Sigmoid colon (tissue), 7 donors: ENCODE results near the gene DCDC2C. TPM values are rescaled to one million over a fixed set of nuclear protein-coding genes. Genes with fewer than 3 reads are reported as not detected.

Experiments used
- DNase-seq: peaks from one replicate; pipeline ENCODE4 v3.0.0-alpha.2; 2019
- H3K27ac ChIP-seq, 4 donors: fragments of 200-600 bp; sonication (generic); one replicate each; pipeline ENCODE4 v1.5.1; 2016 to 2019; ENCODE audit warnings: mild to moderate bottlenecking in 1 of 4
- H3K27me3 ChIP-seq, 3 donors: fragments of 200-600 bp; sonication (generic); one replicate each; pipeline ENCODE4 v1.5.1; 2019; ENCODE audit warnings: mild to moderate bottlenecking in 1 of 3
- H3K36me3 ChIP-seq, 4 donors: fragments of 200-600 bp; sonication (generic); one replicate each; pipeline ENCODE4 v1.5.1; 2016 to 2019
- H3K4me1 ChIP-seq, 4 donors: fragments of 200-600 bp; sonication (generic); one replicate each; pipeline ENCODE4 v1.5.1; 2017 to 2019
- H3K4me3 ChIP-seq, 4 donors: fragments of 200-600 bp; sonication (generic); one replicate each; pipeline ENCODE4 v1.5.1; 2017 to 2019; ENCODE audit warnings: mild to moderate bottlenecking in 2 of 4, moderate library complexity in 1 of 4
- H3K9me3 ChIP-seq, 4 donors: fragments of 200-600 bp in 3 of 4; sonication (generic) in 3 of 4; one replicate each; pipeline versions ENCODE4 v1.5.1 to v1.6.1; 2013 to 2019
- CTCF ChIP-seq, 4 experiments: fragments of 450-650 bp in 3 of 4; fragments of 200-600 bp in 1 of 4; IDR thresholded peaks; one replicate each; pipeline ENCODE4 v1.5.1; 2016 to 2019; ENCODE audit warnings: antibody characterized with exemption in 4 of 4, mild to moderate bottlenecking in 3 of 4, moderate library complexity in 2 of 4
- EP300 ChIP-seq, 4 donors: sonication (generic); formaldehyde crosslinking; IDR thresholded peaks; one replicate each; pipeline ENCODE4 v1.6.1; 2017; ENCODE audit warnings: antibody characterized with exemption in 4 of 4
- POLR2A ChIP-seq, 2 donors: fragments of 450-650 bp; IDR thresholded peaks; one replicate each; pipeline ENCODE4 v1.6.1; 2016; ENCODE audit warnings: antibody characterized with exemption in 2 of 2, mild to moderate bottlenecking in 2 of 2, moderate library complexity in 2 of 2
- POLR2AphosphoS5 ChIP-seq, 4 donors: sonication (generic); formaldehyde crosslinking; IDR thresholded peaks; one replicate each; pipeline ENCODE4 v1.6.1; 2017; ENCODE audit warnings: antibody characterized with exemption in 4 of 4
- WGBS, 2 donors: extraction: QIAGEN DNeasy Blood & Tissue Kit; methylation state at CpG; one replicate each; pipeline ENCODE4 v1.1.7; 2013; 5-methylcytosine and 5-hydroxymethylcytosine counted together
- intact Hi-C: fragments of 100-400 bp; cut with DNase I; formaldehyde crosslinking; loops from one replicate; pipeline ENCODE4 v1.15.1; 2023
- polyA plus RNA-seq, 3 donors: library from polyadenylated mRNA; stranded (reverse); fragments of 200-250 nt; gene quantifications; one replicate each; pipeline ENCODE4 v1.2.3, GENCODE V29; 2013
- total RNA-seq, 4 donors: library from RNA; depleted of rRNA; stranded (reverse); fragments of >200 nt; gene quantifications; one replicate each; pipeline ENCODE4 v1.1.0, GENCODE V29; 2016
- donor health status: healthy with polysubstance abuse.
- donor health status: Bipolar disorder and iron deficiency.
- donor health status: healthy.

Gene DCDC2C
- total and polyA plus RNA-seq, 7 donors, result 0.33 TPM; not detected in 6

DNA sequence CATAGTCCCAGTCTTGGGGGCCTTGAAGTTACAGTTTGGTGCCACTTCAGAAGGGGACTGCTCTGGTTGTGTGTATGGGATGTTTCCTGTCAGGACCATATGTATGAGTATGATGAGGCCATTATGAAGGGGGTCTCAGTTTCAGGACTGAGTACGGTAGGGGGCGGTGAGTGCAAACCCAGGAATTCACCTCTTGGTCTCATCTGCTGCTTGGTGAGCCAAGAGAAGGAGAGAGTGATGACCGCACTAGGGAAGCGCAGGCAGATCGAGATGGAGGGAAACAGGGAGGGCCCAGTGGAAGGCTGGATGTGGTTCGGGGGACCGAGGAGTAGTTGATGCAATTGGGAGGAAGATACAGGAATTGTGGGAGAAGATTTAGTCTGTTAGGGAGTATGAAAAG lies 28.5 kb downstream of the DCDC2C start:
- no peak for DNase-seq
- intact Hi-C loops, result no loop called here
- TF ChIP-seq POLR2A (IDR thresholded peaks at IDR 0.05), result no peak
- no peak for TF ChIP-seq EP300 (IDR thresholded peaks at IDR 0.05)
- no peak for TF ChIP-seq POLR2AphosphoS5 (IDR thresholded peaks at IDR 0.05)
- no peak for TF ChIP-seq CTCF (IDR thresholded peaks at IDR 0.05)
- WGBS, 2 donors, result 93 to 94% methylated on average over 7 of the region's 7 CpGs
- Histone ChIP-seq H3K36me3 (no peaks in the 10 kb centered on the region), H3K4me1 (peaks cover 0 to 7% (median 0%) of the 10 kb centered on the region in 4 donors), H3K27ac (no peak overlapping the region), H3K4me3 (no peak overlapping the region), H3K27me3 (peaks cover 0 to 2% (median 0%) of the 10 kb centered on the region in 3 donors), H3K9me3 (no peaks in the 10 kb centered on the region)

DNA sequence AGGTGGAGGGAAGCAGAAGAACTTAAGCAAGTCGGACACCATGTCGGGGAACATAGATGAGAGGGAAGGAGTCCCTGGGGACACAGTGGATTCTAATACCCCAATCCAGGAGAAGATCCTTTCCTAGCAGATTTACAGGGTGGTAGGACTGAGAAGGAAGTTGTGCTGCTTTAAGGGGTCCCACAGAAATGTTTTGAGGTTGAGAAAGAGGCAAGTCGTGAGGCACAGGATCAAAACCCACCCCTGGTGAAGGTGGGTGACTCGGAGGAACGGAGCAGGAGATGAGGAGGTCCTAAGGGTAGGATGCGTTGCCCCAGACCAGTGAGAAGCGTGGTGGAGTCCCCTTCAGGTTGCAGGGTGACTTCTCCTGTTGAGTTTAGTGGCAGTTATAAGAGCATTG lies 32.7 kb downstream of the DCDC2C start:
- 80 to 89% methylated on average over 7 of the region's 7 CpGs for WGBS, 2 donors
- TF ChIP-seq POLR2AphosphoS5 (IDR thresholded peaks at IDR 0.05), result no peak
- TF ChIP-seq POLR2A (IDR thresholded peaks at IDR 0.05), result no peak
- no peak for TF ChIP-seq CTCF (IDR thresholded peaks at IDR 0.05)
- no peak for TF ChIP-seq EP300 (IDR thresholded peaks at IDR 0.05)

DNA sequence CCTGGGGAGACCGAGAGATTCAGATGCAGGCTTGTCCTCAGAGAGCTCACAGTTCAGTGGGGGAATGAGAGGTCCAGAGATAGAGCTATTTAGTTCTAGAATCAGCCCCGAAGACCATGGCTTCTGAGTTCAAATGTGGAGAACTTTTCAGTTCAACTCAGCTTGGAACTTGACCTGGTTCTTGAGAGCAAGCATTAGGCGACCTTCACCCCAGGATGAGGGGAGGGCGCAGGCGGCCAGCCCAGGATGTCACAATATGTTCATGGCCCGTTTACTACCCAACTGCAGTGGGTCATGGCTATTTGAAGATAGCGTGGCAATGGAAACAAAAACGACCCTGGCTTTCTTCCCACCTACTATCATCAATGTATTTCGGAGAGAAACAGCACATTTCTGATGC lies 33.8 kb downstream of the DCDC2C start:
- Histone ChIP-seq H3K36me3 (no peaks in the 10 kb centered on the region), H3K4me3 (no peak overlapping the region), H3K9me3 (no peaks in the 10 kb centered on the region), H3K27ac (no peak overlapping the region), H3K27me3 (no peaks in the 10 kb centered on the region), H3K4me1 (no peaks in the 10 kb centered on the region)
- WGBS, 2 donors, result 77 to 84% methylated on average over 9 of the region's 9 CpGs
- no peak for TF ChIP-seq CTCF (IDR thresholded peaks at IDR 0.05)
- TF ChIP-seq POLR2A (IDR thresholded peaks at IDR 0.05), result no peak
- no peak for TF ChIP-seq EP300 (IDR thresholded peaks at IDR 0.05)
- no peak for TF ChIP-seq POLR2AphosphoS5 (IDR thresholded peaks at IDR 0.05)
- no peak for DNase-seq
- intact Hi-C loops, result no loop called here

More for the DNA sequence above, 32.7 kb downstream of the DCDC2C start:
- intact Hi-C loops, result no loop called here
- no peaks in the 10 kb centered on the region for H3K4me1 ChIP-seq
- no peaks in the 10 kb centered on the region for H3K9me3 ChIP-seq
- no peak overlapping the region for H3K27ac ChIP-seq
- DNase-seq, result no peak
- no peaks in the 10 kb centered on the region for H3K27me3 ChIP-seq
- H3K4me3 ChIP-seq, result no peak overlapping the region
- no peaks in the 10 kb centered on the region for H3K36me3 ChIP-seq

- intact Hi-C loops, result no loop called here
- 32 to 43% methylated on average over 3 of the region's 3 CpGs for whole genome bisulfite sequencing, 2 donors
- no peaks in the 10 kb centered on the region for H3K9me3 ChIP-seq
- no peak overlapping the region for H3K4me3 ChIP-seq
- no peaks in the 10 kb centered on the region for H3K27me3 ChIP-seq
- H3K4me1 ChIP-seq, result no peaks in the 10 kb centered on the region
- H3K36me3 ChIP-seq, result no peaks in the 10 kb centered on the region
- TF ChIP-seq CTCF (IDR thresholded peaks at IDR 0.05) (no peak), POLR2A (IDR thresholded peaks at IDR 0.05) (no peak), EP300 (IDR thresholded peaks at IDR 0.05) (no peak), POLR2AphosphoS5 (IDR thresholded peaks at IDR 0.05) (no peak)
- DNase-seq, result no peak
- H3K27ac ChIP-seq, result no peak overlapping the region
Measured at GRCh38 chr2:3738454-3738853, 35.1 kb downstream of the DCDC2C start.

DNA sequence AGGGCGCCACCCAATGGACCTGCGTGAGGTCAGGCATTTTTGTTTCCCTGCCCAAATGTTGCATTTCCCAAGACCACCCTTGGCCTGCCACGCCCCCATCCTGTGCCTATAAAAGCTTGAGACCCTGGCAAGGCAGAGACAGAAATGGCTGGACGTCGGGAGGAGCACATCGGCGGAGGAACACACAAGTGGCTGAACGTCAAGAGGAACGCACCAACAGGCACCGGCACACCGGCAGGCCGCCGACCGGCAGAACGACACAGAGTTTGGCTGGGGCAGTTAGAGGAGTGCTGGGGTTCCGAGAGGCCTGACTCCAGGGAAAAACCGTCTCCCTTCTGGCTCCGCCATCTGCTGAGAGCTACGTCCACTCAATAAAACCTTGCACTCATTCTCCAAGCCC lies 35.9 kb downstream of the DCDC2C start:
- H3K9me3 ChIP-seq, result no peaks in the 10 kb centered on the region
- intact Hi-C loops, result no loop called here
- no peaks in the 10 kb centered on the region for H3K36me3 ChIP-seq
- TF ChIP-seq EP300 (IDR thresholded peaks at IDR 0.05) (no peak), POLR2A (IDR thresholded peaks at IDR 0.05) (no peak), CTCF (IDR thresholded peaks at IDR 0.05) (no peak), POLR2AphosphoS5 (IDR thresholded peaks at IDR 0.05) (no peak)
- no peaks in the 10 kb centered on the region for H3K27me3 ChIP-seq
- H3K4me1 ChIP-seq, result no peaks in the 10 kb centered on the region
- H3K4me3 ChIP-seq, result no peak overlapping the region
- DNase-seq, result no peak
- H3K27ac ChIP-seq, result no peak overlapping the region
- 89 to 94% methylated on average over 19 of the region's 19 CpGs for WGBS, 2 donors
